Inflammatory macrophage (primary cell): ENCODE measurements around the gene SLC38A10.
"Not testable (repeated sequence)": the region's sequence is repeated elsewhere in the genome, so short reads cannot be mapped to it uniquely, and the experiment has no call there.

Experiments used
- DNase-seq, 2 donors: peaks; one replicate each; pipeline ENCODE4 v3.0.0-alpha.2; 2020 to 2022

Gene SLC38A10

DNA sequence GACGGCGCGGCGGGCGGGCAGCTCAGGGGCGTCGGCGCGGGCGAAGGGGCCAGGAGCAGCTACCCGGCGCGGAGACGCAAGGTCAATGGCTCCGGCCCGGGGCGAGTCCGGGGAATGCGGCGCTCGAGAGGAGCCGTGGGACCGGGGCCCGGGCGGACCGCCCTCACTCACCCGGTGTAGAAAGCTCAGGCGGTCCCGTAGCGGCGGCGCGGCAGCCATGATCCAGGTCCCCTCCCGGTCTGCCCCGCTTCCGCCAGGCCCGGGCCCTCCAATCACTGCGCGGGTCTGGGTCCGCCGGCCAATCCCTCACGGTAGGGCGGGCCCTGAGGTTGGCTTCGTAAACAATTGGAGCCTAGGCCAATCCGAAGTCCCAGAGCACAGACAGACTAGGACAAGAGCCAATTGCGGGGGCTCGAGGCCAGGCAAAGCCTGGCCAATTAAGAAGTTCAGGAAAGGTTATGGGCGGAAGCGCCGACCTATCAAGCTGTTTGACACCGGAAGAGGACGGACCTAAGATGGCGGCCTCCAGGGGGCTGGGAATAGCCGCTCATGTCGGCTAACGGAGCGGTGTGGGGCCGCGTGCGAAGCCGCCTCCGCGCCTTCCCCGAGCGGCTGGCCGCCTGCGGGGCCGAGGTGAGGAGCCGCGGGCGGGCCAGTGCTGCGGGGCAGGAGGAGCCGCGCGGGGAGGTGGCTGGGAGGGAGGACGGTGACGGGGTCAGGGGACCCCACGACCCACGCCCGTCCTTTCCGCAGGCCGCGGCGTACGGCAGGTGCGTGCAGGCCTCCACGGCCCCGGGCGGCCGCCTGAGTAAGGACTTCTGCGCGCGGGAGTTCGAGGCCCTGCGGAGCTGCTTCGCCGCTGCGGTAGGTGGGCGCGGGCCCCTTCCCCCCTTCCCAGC lies 56.0 kb downstream of the SLC38A10 start, which contains the start of the genes NDUFAF8 and TEPSIN:
NDUFAF8 (plus strand) TSS at position 504 of the 899 bp plus-strand sequence; CDS start at position 550, 46 bp downstream.
TEPSIN (minus strand) TSS at position 241 of the 899 bp plus-strand sequence; CDS start at position 219, 22 bp downstream.
- peak; percentile 100 for DNase-seq

- no peak for DNase-seq
Observed at GRCh38 chr17:81238490-81238814, 56.7 kb downstream of the SLC38A10 start.

GRCh38 chr17:81237591-81238489 lies 57.3 kb downstream of the SLC38A10 start:
- DNase-seq: no peak

GRCh38 chr17:81236784-81237183 lies 58.3 kb downstream of the SLC38A10 start:
- no peak for DNase-seq

DNA sequence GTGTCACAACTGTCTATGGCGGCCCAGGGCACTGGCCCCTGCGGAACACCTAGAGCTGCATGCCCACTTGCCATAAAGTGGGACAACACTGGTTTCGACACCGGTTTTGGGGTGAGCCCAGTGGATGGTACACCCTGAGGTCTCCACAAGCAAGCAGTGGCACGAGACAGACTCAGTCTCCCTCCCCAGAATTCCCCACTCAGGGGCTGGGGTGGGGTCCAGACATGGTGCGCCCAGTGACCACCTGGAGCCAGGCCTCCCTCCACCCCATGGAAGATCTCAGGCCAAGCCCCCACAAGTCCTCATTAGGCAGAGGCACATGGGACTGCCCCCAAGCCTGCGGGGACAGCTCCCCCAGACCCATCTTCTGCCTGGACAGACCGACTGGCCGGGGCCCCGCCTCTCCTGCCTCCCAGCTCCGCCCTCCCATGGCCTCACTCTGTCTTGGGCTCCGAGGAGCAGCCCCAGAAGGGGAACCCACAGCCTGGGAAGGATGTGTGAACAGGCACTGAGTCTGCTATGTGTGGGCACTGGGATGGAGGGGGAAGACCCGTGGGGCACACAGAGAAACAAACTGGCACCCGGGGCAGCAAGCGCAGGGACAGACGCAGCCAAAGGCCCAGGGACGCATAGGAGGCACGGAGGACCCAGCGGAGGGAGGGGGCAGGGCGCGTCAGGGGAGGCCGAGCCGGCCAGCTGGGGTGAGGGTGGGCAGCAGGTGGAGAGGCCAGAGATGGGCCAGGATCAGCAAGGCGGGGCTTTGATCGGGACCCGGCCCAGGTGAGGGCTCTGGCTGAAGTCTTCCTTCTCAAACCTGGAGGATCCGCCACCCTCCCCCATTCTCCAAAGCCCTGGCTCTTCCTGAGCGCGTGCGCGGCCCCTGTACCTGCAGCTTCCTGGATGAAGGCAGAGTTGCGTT lies 59.0 kb downstream of the SLC38A10 start:
- no peak for DNase-seq

DNA sequence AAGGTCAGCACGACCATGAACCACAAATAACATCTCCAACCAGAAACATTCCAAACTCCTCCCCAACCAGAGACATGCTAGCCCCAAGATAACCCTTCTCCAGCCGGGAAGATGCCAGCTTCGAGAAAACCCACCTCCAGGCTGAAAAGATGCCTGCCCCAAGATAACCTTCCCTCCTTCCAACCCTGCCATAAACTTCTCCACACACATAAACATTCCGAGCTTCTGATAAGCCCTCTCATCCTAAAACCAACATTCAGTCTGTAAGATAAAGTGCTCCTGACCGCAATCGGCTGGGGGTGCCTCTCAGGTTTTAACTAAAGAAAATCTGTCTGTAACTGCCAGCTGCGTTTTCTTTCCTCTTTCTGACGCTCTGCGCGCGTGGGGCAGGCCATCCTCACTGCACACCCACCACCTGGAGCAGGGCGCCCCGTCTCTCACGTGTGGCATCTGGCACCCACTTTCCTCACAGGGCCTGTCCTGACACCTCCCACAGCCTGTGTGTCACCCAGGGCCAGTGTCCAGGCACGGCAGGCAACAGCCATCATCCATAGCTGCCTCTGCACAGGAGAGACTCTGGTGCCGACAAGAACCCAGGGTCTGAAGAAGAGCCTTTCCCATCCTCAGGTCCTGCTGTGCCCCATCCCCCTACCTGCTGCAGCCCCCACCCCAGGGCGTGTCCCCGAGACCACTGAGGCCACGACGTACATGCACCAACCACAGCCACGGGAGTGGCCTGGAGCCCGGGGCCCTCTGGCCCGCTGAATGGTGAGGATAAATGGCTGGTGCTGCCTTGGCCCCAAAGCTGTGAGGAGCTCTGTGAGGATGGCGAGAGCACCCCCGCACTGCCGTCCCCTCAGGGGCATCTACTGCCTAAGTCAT lies 59.9 kb downstream of the SLC38A10 start:
- DNase-seq: no peak

DNA sequence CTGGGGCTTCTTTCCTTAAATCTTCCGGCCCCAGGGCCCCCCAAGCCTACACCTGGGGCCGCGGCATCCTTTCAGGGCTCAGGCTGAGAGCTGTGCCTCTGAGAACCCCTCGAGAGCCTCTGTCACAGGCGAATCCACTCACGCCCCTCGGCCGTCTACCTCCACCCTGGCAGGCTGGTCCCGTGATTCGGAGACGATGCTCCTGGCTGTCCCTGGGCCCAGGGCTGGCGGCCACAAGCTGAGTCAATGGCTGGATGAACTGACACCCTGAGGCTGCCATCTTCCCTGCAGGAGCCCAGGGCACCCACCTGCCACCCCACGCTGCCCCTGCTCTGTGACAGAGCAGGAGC lies 60.6 kb downstream of the SLC38A10 start:
- DNase-seq: no peak

- no peak for DNase-seq
Observed at GRCh38 chr17:81233811-81234505, 61.1 kb downstream of the SLC38A10 start.

DNA sequence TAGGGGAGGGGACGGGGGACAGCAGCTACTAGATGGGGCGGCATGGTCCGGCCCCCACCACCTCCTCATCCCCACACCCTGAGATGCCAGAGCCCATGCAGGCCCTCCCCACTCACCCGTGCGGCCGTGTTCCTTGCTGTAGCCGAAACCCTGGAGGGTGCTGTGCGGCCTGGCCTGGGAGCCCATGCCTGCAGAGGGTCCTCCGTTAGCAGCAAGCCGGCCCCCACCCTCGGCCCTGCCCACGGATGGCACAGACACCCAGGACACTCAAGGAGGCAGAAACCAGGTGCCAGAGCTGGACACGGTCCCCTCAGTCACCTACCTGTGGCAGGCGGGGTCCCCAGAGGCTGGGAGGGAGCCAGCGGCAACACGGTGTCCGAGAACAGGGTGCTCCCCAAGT lies 61.8 kb downstream of the SLC38A10 start:
- no peak for DNase-seq

DNA sequence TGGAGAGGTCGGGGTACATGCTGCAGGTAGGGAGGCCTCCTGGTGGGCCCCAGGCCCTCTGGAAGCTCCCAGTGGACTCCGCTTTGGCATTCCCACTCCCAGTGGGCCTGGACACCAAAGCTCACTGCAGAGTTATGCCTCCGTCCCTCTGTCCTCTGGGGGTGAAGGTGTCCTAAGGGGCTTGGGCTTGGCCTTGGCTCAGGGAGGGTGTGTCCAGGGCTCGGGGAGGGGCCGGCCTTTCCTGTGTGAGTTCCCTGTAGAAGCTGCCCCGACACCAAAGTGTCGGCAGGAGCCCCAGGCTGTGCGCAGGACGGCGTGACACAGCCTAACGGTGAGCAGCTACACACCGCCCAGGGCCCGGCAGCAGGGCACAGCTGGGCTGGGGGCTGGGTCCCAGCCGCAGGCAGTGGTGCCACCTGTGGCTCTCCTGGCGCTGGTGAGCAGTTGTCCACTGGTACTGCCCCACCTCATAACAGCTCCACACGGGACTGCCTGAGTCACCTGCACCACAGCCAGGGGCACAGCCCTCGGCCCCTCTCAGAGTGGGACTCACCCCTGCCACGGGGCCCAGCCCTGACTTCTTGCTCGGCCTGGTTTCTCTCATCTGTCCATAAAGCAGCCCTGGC lies 62.4 kb downstream of the SLC38A10 start:
- DNase-seq: no peak

- no peak for DNase-seq
Observed at GRCh38 chr17:81231766-81232581, 63.1 kb downstream of the SLC38A10 start.

DNA sequence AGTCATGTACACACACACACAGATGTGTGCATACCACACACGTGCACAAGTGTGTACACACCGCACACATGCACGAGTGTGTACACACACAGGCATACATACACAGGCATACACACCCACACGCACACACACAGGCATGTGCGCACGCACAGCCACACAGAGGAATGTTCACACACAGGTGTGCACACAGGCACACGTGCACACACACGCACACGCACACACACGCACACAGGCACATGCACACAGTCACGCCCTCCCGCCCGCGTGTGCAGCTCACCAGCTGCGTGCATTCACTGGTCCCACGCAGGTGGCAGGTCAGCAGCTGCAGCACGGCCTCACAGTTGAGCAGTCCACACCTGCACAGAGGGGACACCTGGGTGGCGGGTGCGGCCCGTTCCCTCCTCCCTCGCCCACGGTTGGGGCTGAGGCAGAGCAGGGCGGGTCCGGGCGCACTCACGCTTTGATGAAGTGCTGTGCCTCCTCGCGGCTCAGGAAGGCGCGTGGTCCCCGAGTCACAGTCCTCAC lies 63.9 kb downstream of the SLC38A10 start:
- no peak for DNase-seq

DNA sequence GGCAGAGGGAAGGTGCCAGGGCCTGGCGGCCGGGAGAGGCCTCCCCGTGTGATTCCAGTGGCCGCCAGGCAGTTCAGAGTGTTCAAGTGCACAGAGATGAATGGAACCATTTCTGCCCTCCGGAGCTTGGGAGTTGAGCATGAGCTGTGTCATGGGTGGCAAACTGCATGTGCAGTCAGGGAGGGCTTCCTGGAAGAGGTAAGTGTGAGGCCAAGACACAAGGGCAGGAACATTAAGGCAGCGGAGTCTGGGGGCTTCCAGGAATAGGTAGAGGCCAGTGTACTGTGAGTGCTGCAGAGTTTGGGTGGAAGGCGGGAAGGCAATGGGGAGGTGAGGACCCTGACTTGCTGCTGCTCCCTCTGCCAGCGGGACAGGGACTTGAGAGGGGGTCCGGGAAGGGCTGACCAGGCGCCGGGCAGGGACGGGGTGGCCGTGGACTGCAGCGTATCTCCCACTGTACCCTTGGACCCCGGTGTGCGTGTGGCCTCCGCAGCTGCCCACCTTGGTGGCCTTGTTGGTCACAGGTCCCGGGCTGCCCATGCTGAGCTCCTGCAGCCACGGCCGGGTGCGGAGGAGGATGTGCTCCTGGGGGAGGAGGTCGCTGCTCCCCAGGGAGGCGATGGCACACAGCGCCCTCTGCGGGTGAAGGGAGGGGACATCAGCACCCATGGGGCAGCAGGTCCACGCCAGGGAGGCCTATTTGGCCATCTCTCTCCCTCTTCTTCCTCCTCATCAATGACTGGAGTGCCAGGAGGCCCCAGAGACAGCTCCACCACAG lies 64.9 kb downstream of the SLC38A10 start:
- no peak for DNase-seq

DNA sequence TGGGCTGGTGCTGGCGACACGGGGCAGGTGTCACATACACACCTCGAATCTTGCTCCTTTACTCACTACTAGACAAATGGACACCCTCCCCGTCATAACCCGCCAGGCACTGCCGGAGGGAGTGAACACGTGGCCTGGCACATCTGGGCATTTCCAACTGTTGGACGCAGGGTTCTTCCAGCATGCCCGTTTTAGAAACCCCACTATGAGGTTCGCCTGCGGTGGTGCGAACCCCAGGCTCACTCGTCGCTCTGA lies 65.5 kb downstream of the SLC38A10 start:
- no peak for DNase-seq

DNA sequence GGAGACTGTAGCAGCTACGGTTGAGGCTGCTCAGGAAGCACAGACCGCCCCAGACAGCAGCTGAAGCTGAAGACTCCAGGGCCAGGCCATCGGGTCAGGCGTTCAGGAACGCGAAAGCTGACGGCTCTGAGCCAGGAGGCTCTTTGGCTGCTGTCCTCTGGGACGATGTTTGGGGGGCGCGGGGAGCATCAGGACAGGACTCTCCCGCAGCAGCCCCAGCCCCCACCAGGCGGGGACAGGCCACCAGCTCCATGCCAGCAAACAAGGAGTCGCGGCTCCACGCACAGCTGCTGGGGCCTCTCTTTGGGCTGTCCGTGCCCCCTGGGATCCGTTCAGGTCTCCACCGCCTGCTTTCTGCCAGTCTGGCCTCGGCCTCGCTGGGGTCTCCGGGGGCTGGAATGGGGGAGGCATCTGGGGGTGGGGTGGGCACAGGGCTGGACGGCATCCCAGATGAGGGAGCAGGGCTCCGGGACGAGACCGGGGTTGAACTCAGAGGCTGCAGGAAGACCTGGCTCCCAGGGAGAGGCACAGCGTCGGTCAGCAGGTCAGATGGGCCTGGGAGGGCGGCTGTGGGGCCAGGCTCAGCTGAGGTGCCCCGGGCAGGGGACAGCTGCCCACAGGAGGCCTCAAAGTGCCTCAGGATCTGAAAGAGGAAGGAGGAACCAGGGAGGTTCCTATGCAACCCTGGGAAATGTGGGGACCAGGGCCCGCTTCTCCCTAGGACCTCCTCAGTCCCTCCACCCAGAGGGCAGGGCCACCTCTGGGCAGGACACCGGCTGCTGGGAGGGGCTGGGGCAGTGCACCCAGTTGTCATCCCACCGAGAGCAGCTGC lies 66.1 kb downstream of the SLC38A10 start:
- DNase-seq: no peak

GRCh38 chr17:81228420-81228819 lies 66.7 kb downstream of the SLC38A10 start:
- peak; percentile 65 to 71 for DNase-seq

- not testable (repeated sequence) for DNase-seq
Observed at GRCh38 chr17:81227630-81228029, 67.5 kb downstream of the SLC38A10 start.

GRCh38 chr17:81223762-81224130 lies 71.4 kb downstream of the SLC38A10 start:
- DNase-seq: peak; percentile 48 to 64
